ENCODE results near the gene MTERF1. TPM values are rescaled to one million over a fixed set of nuclear protein-coding genes. Genes with fewer than 3 reads are reported as not detected.

MTERF1 gene
- total and polyA plus RNA-seq, 9 of the 15 experiments (the other 6 are each of a cell fraction or from before 2014, with no cell fraction given) = 15.7 to 49.2 (median 29.1) TPM

- peaks cover 22% of the 10 kb centered on the region; the same call in 2 of the 3 replicates for H3K36me3 ChIP-seq (ENCODE audit: control insufficient read depth, insufficient read depth, low read length)
- no peaks in the 10 kb centered on the region for H3K27me3 ChIP-seq (ENCODE audit: control insufficient read depth in 2 of 2, insufficient read depth in 2 of 2, low read length in 2 of 2)
- TSS peak; percentile 76 for BruUV-seq (replicated peaks)
- H3K9me1 ChIP-seq (ENCODE audit: control insufficient read depth, insufficient read depth, low read length) = no peaks in the 10 kb centered on the region
- H2AFZ ChIP-seq (ENCODE audit: low read depth, low read length) = peak overlapping the region; percentile 97
- H4K20me1 ChIP-seq (replicated peaks; ENCODE audit: control insufficient read depth, insufficient read depth, low read length) = no peaks in the 10 kb centered on the region
- FAIRE-seq (peak; percentile 74), ATAC-seq (peak; percentile 3; the same call in 2 of the 3 replicates), DNase-seq (ENCODE audit: extremely low read depth in 1 of 4, low spot score in 3 of 4) (no peak)
- CTCF ChIA-PET (ENCODE audit: low intra/inter-chr PET ratio) = interaction anchor here (0.6 to 1.9 kb wide), 5 partner anchors 73 to 581 kb away, joined by 4 to 15 read pairs (median 4); partner anchors contain the start of gene GATAD1
- H3K4me2 ChIP-seq (ENCODE audit: insufficient read depth, low read length) = peak overlapping the region; percentile 96
- H3K9ac ChIP-seq (ENCODE audit: insufficient read depth in 1 of 2, low read depth in 2 of 2, low read length in 2 of 2) = peak overlapping the region; percentile 87 to 89; a peak in 3 of 4 replicates
- in situ Hi-C loops (cut with MboI) (no loop called here), intact Hi-C loops (cut with micrococcal nuclease) (loop anchor here (1.0 to 10.0 kb wide), 10 partner anchors 62 to 1165 kb away; partner anchors contain the start of genes AKAP9, ANKIB1, CYP51A1 and GATAD1)
- peaks cover 5% of the 10 kb centered on the region for H3K9me3 ChIP-seq (replicated peaks; ENCODE audit: control insufficient read depth, insufficient read depth, low read depth, low read length)
- peaks cover 0 to 4% of the 10 kb centered on the region in 2 experiments; a peak in 2 of 5 replicates for H3K4me1 ChIP-seq (replicated peaks in 1 of 2; ENCODE audit: control insufficient read depth in 2 of 2, insufficient read depth in 2 of 2, low read length in 2 of 2)
- POLR2A ChIA-PET = interaction anchor here (0.5 to 1.4 kb wide), 11 partner anchors 8 to 1167 kb away, joined by 3 to 5 read pairs (median 3); no protein-coding TSS in a partner anchor
- WGBS (ENCODE audit: insufficient coverage, low coverage, missing lambda C conversion rate) = 7% methylated on average over 9 of the region's 9 CpGs
- peak overlapping the region; percentile 79 for H3K27ac ChIP-seq (ENCODE audit: extremely low read depth, low read depth, low read length)
- peaks cover 23% of the 10 kb centered on the region for H3K79me2 ChIP-seq (ENCODE audit: control insufficient read depth, insufficient read depth, low read length)
- H3K4me3 ChIP-seq = peak overlapping the region; percentile 83
- TF ChIP-seq TFE3 (CRISPR knock-in tag; IDR thresholded peaks at IDR 0.05) = no peak
- no peak for TF ChIP-seq GTF2F1 (IDR thresholded peaks at IDR 0.05; ENCODE audit: low read depth, low read length)
- TF ChIP-seq MCM7 (IDR thresholded peaks at IDR 0.05) = no peak
- TF ChIP-seq ZEB2 (IDR thresholded peaks at IDR 0.05) = no peak
- no peak for TF ChIP-seq PTRF (tag; IDR thresholded peaks at IDR 0.05)
- TF ChIP-seq SAFB2 (IDR thresholded peaks at IDR 0.05; ENCODE audit: borderline replicate concordance, low read depth, low read length, severe bottlenecking) = no peak
- no peak for TF ChIP-seq ZNF316 (IDR thresholded peaks at IDR 0.05)
- peak; percentile 58; the same call in 1 of the 2 replicates for TF ChIP-seq CHD2 (IDR thresholded peaks at IDR 0.05; ENCODE audit: low read depth, low read length)
- no peak for TF ChIP-seq JUND (IDR thresholded peaks at IDR 0.05; ENCODE audit: borderline replicate concordance, low read depth, low read length)
- no peak for TF ChIP-seq JUND (tag; IDR thresholded peaks at IDR 0.05; ENCODE audit: borderline replicate concordance, low read depth, low read length)
- TF ChIP-seq ZNF318 (IDR thresholded peaks at IDR 0.05; ENCODE audit: borderline replicate concordance in 1 of 2, low read depth in 1 of 2) = 0 out of 4 replicates have a peak, but pooled peaks of 1 of the 2 experiments have one; percentile 15
- TF ChIP-seq POLR2A (conservative IDR thresholded peaks at IDR 0.05) = no peak
- no peak for TF ChIP-seq RNF2 (IDR thresholded peaks at IDR 0.05)
- TF ChIP-seq HNRNPL (IDR thresholded peaks at IDR 0.05; ENCODE audit: low read depth, low read length) = no peak
- TF ChIP-seq GTF2E2 (tag; IDR thresholded peaks at IDR 0.05) = peak; percentile 32; the same call in 1 of the 2 replicates
Measured at GRCh38 chr7:91880016-91880412, 488 bp downstream of the MTERF1 start.

Data from K562 (cell line).